DOHH2 (cell line): ENCODE results near the gene COX19.

Source experiments
- EZH2phosphoT487 ChIP-seq: fragments of 200-600 bp; sonication (generic); IDR thresholded peaks from 2 replicates; pipeline ENCODE4 v1.6.1; 2017; ENCODE audit warnings: borderline replicate concordance, mild to moderate bottlenecking, antibody characterized with exemption, low read length, moderate library complexity, mixed read lengths
- TF ChIP-seq, protein P1 (sequence below): fragments of 200-600 bp; sonication (generic); IDR thresholded peaks from one replicate; pipeline ENCODE4 v1.5.1; 2014; ENCODE audit warnings: antibody characterized with exemption, mild to moderate bottlenecking, low read depth, low read length; ENCODE audit not compliant: poor library complexity, severe bottlenecking

DNA sequence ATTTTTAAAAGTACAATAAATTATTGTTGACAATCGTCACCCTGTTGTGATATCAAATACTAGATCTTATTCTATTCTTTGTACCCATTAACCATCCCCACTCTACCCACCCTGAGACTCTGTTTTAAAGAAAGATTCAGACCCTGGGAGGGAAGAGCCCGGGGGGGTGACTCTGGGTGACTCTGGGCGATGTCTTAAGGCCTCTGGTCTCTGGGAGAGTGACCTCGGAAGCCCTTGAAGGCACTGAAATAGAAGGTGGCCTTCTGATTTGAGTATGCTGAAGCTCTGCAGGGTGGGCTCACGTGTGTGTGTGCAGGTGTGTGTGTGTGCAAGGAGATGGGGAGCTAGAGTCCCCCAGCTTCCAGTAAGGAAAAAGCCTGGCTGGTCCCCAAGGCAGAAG lies 30.6 kb downstream of the COX19 start:
- TF ChIP-seq, protein P1, sequence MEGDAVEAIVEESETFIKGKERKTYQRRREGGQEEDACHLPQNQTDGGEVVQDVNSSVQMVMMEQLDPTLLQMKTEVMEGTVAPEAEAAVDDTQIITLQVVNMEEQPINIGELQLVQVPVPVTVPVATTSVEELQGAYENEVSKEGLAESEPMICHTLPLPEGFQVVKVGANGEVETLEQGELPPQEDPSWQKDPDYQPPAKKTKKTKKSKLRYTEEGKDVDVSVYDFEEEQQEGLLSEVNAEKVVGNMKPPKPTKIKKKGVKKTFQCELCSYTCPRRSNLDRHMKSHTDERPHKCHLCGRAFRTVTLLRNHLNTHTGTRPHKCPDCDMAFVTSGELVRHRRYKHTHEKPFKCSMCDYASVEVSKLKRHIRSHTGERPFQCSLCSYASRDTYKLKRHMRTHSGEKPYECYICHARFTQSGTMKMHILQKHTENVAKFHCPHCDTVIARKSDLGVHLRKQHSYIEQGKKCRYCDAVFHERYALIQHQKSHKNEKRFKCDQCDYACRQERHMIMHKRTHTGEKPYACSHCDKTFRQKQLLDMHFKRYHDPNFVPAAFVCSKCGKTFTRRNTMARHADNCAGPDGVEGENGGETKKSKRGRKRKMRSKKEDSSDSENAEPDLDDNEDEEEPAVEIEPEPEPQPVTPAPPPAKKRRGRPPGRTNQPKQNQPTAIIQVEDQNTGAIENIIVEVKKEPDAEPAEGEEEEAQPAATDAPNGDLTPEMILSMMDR: no peak
- no peak for TF ChIP-seq EZH2phosphoT487
